Neural crest cell (in vitro differentiated cells): ENCODE results near the gene RSPRY1. TPM values are rescaled to one million over a fixed set of nuclear protein-coding genes. Genes with fewer than 3 reads are reported as not detected.

Source experiments
- DNase-seq: peaks from one replicate; pipeline ENCODE4 v3.0.0; 2021; ENCODE audit warnings: low read depth, mixed read lengths, low spot score
- H3K27ac Mint-ChIP-seq: one replicate; pipeline ENCODE4 v1.8.0; 2021; ENCODE audit warnings: mild to moderate bottlenecking, mixed read lengths; ENCODE audit not compliant: unreplicated experiment
- H3K27me3 Mint-ChIP-seq: 2 replicates; pipeline ENCODE4 v1.8.0; 2021; ENCODE audit warnings: low read depth, mild to moderate bottlenecking, mixed read lengths
- H3K36me3 Mint-ChIP-seq: 2 replicates; pipeline ENCODE4 v1.8.0; 2021; ENCODE audit warnings: low read depth, mild to moderate bottlenecking, mixed read lengths
- H3K4me1 Mint-ChIP-seq: 2 replicates; pipeline ENCODE4 v1.8.0; 2021; ENCODE audit warnings: mixed read lengths
- H3K4me3 Mint-ChIP-seq: one replicate; pipeline ENCODE4 v1.8.0; 2021; ENCODE audit warnings: mild to moderate bottlenecking, mixed read lengths
- H3K9me3 Mint-ChIP-seq: 2 replicates; pipeline ENCODE4 v1.8.0; 2021; ENCODE audit warnings: mixed read lengths
- long read RNA-seq: library from polyadenylated mRNA; unstranded; transcript quantifications from one replicate; pipeline ENCODE4 v2.0.0, GENCODE V29; 2020
- total RNA-seq: library from RNA; stranded (reverse); gene quantifications from 2 replicates; pipeline ENCODE4 v1.2.1, GENCODE V29; 2021
- TF ChIP-seq, protein P1 (sequence below): fragments of 200-600 bp; sonication (generic); conservative IDR thresholded peaks from 2 replicates; pipeline ENCODE4 v1.5.0; 2021; ENCODE audit warnings: antibody characterized with exemption, mild to moderate bottlenecking

Gene RSPRY1
- 46.8 and 53.4 TPM in 2 replicates for total RNA-seq
- long read RNA-seq, transcript RSPRY1-201 (15 exons, 3,547 nt), result major isoform, 85 of 129 reads
- long read RNA-seq, partial matches to known transcripts, result 19 of 129 reads
- long read RNA-seq, other reads (novel, unspliced or antisense), result 24 of 129 reads

DNA sequence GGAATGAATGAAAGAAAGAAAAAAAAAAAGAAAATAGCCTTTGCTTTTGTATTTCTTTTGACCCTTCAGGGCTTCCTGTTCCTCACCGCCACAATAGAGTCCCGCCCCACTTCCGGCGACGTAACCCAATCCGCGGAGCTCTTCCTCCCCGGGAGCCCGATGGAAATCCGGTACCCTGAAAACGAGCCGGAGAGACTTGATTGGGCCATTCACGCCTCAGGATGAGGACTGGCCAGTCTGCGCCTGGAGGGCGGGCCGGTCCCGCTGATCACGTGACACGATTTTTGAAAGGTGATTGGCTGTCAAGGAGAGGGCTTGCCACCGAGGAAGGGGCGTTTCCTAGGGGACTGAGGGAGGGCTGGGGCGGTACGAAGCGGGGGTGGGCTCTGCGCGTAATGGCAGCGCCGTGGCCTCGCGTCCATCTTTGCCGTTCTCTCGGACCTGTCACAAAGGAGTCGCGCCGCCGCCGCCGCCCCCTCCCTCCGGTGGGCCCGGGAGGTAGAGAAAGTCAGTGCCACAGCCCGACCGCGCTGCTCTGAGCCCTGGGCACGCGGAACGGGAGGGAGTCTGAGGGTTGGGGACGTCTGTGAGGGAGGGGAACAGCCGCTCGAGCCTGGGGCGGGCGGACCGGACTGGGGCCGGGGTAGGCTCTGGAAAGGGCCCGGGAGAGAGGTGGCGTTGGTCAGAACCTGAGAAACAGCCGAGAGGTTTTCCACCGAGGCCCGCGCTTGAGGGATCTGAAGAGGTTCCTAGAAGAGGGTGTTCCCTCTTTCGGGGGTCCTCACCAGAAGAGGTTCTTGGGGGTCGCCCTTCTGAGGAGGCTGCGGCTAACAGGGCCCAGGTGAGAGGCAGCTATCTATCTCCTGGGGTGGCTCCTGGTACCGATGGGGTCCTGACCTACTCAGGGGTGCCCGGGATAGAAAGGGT lies at the start of gene RSPRY1, which contains the start of gene PSME3IP1:
Gene RSPRY1 (plus strand): TSS at position 385 of the 927 bp plus-strand sequence. CDS start 18,330 bp downstream, outside the sequence.
Gene PSME3IP1 (minus strand): TSS at position 95 of the 927 bp plus-strand sequence. CDS start 12,185 bp downstream, outside the sequence.
- no peaks in the 10 kb centered on the region for H3K27me3 Mint-ChIP-seq
- H3K4me1 Mint-ChIP-seq, result peaks cover 50% of the 10 kb centered on the region
- peak within 1 kb of the TSS; percentile 97 for H3K27ac Mint-ChIP-seq

DNA sequence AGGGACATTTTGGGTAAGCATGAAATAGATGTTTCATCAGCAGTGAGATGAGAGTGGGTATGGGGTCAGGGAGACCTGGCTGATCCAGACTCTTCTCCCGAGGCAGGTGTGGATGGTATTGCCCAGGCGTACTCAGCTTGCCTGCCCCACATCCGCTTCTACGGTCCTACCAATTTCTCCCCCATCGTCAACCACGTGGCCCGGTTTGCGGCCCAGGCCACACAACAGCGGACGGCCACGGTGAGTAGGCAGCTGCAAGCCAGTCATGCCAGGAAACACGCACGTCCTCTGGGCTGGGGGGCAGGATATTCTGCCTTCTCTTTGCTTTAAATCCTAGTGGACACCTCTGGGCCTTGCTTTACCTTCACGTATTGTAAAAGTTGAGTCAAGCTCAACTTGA lies 49.1 kb upstream of the RSPRY1 start:
- TF ChIP-seq, protein P1, sequence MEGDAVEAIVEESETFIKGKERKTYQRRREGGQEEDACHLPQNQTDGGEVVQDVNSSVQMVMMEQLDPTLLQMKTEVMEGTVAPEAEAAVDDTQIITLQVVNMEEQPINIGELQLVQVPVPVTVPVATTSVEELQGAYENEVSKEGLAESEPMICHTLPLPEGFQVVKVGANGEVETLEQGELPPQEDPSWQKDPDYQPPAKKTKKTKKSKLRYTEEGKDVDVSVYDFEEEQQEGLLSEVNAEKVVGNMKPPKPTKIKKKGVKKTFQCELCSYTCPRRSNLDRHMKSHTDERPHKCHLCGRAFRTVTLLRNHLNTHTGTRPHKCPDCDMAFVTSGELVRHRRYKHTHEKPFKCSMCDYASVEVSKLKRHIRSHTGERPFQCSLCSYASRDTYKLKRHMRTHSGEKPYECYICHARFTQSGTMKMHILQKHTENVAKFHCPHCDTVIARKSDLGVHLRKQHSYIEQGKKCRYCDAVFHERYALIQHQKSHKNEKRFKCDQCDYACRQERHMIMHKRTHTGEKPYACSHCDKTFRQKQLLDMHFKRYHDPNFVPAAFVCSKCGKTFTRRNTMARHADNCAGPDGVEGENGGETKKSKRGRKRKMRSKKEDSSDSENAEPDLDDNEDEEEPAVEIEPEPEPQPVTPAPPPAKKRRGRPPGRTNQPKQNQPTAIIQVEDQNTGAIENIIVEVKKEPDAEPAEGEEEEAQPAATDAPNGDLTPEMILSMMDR, result no peak
- H3K9me3 Mint-ChIP-seq, result no peaks in the 10 kb centered on the region
- H3K36me3 Mint-ChIP-seq, result no peaks in the 10 kb centered on the region
- no peak for DNase-seq
- no peaks in the 10 kb centered on the region for H3K27me3 Mint-ChIP-seq
- H3K4me3 Mint-ChIP-seq, result no peak overlapping the region
- no peak overlapping the region for H3K27ac Mint-ChIP-seq
- H3K4me1 Mint-ChIP-seq, result peaks cover 39% of the 10 kb centered on the region

More for the DNA sequence above, at the start of gene RSPRY1, which contains the start of gene PSME3IP1:
- Mint-ChIP-seq H3K36me3 (peaks cover 3% of the 10 kb centered on the region), H3K4me3 (peak within 1 kb of the TSS; percentile 99), H3K9me3 (no peaks in the 10 kb centered on the region)
- TF ChIP-seq, protein P1, result no peak
- DNase-seq, result peak; percentile 96

DNA sequence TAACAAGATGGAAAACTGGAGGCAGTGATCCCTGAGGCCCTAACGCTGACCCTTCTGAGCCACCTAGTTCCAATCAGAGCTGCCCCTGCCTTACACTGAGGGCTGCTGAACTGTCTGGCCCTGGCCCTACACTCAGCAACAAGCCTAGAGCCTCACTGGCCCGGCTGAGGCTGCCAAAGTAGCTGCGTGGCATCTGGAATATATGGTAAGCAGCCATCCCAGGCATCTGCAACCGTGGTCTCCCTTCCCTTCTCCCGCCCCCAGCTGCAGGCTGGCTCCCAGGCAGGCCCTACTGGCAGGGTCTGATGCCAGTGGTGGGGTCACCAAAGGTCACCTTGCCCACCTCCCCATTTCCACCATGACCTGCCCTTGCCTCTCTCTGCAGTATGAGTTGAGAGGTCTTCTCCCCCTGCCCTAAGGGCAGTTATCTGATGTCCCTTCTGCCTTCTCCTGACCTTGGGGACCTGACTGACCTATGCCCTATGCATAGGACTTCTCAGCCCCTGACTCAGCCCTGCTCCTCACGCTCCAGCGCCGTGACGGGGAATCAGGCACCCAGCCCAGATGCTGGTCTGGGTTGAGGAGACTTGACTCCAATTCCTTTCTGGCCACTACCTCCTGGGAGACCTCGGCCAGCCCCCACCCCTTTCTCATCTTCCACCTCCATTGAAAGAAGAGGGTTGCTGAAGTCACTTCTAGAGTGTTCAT lies 48.4 kb upstream of the RSPRY1 start:
- Mint-ChIP-seq H3K36me3 (no peaks in the 10 kb centered on the region), H3K4me3 (no peak overlapping the region), H3K4me1 (peaks cover 39% of the 10 kb centered on the region), H3K9me3 (no peaks in the 10 kb centered on the region), H3K27ac (peak overlapping the region; percentile 84), H3K27me3 (no peaks in the 10 kb centered on the region)
- TF ChIP-seq, protein P1, result no peak
- DNase-seq, result no peak

DNA sequence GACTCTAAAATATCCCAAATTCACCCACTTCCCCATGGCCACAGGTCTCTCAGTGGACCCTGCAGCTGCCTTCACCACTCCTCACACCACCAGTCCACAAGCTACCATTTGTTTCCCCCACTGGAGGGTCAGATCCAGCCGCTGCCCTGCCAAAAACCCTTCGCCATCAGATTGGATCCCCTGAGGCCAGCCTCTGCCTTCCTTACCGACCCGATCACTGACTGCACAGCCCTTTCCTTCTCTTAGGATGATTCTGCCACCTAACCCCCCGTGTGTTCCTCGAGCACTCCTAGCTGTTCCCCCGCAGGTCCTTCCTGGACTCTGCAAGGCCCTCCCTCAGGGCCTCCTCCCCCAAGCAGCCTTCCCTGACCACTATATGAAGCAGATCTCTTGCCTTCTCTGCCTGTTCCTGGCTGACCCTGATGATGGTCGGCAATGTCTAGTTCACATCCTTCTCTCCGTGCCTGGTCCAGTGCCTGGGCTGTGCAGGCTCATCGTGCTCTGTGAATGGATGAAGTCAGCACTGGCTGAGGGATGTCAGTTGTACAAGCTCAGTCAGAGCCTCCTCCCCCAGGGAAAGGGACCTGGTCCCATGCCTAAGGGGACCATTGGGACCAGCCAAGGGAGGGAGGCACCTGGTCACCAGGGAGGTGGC lies 47.7 kb upstream of the RSPRY1 start:
- Mint-ChIP-seq H3K27ac (peak overlapping the region; percentile 84), H3K4me3 (no peak overlapping the region), H3K27me3 (no peaks in the 10 kb centered on the region), H3K36me3 (no peaks in the 10 kb centered on the region), H3K9me3 (no peaks in the 10 kb centered on the region), H3K4me1 (peaks cover 41% of the 10 kb centered on the region)
- TF ChIP-seq, protein P1, result no peak
- DNase-seq, result no peak
